ENCODE data around the gene LAMB3. TPM values are rescaled to one million over a fixed set of nuclear protein-coding genes. Genes with fewer than 3 reads are reported as not detected.

The LAMB3 gene
- total RNA-seq, 4 donors from 2014 or later = 74.2 to 165 (median 127) TPM

DNA sequence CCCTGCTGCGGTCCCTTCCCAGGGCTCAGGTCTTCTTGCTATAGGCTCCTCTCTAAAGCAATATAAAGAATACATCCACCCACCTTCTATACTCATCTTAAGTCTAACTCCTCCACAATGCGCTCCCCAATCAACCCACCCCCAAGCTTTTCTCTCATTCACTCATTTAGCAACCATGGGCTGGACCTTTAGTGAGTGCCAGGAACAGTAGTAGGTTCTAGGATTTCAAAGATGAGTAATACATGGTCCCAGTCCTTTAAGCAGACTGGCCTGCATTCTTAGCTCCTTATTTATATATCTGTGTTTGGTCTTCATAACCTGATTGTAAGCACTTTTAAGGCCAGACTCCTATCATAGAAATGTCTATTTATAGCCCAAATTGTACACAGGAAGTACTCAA, 62.8 kb downstream of the LAMB3 start:
- DNase-seq (ENCODE audit: low spot score in 2 of 2) = no peak
- Histone ChIP-seq H3K4me3 (no peak overlapping the region), H3K27me3 (peaks cover 15% of the 10 kb centered on the region), H3K9me3 (no peaks in the 10 kb centered on the region), H3K36me3 (no peaks in the 10 kb centered on the region), H3K4me1 (peaks cover 12% of the 10 kb centered on the region), H3K27ac (no peak overlapping the region)
- TF ChIP-seq POLR2A (IDR thresholded peaks at IDR 0.05) = no peak
- 95% methylated on average over 2 of the region's 2 CpGs for WGBS

DNA sequence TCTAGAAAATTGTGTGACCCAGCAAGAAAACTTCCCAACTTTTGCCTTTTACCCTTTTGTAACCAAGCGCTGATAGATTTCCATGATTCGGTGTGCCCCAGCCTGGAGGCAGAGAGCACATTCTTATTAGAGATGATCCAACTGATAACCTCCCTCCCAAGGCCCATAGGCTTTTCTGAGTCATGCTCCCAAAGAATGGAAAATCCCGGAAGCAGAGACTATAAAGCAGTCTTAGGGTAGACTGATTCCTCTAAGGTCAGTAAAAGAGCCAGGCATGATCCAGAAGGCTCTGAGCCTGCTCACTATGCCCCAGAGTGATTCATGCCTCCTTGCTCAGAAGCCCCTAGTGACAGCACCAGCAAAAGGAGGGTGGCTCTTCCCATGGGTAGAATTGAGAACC, 64.4 kb downstream of the LAMB3 start:
- H3K27me3 ChIP-seq = peaks cover 31% of the 10 kb centered on the region
- no peaks in the 10 kb centered on the region for H3K36me3 ChIP-seq
- DNase-seq (ENCODE audit: low spot score in 2 of 2) = no peak
- peaks cover 12% of the 10 kb centered on the region for H3K4me1 ChIP-seq
- no peak overlapping the region for H3K27ac ChIP-seq
- H3K9me3 ChIP-seq = no peaks in the 10 kb centered on the region
- no peak for TF ChIP-seq POLR2AphosphoS5 (IDR thresholded peaks at IDR 0.05)
- TF ChIP-seq POLR2A (IDR thresholded peaks at IDR 0.05) = no peak
- TF ChIP-seq, protein P1, sequence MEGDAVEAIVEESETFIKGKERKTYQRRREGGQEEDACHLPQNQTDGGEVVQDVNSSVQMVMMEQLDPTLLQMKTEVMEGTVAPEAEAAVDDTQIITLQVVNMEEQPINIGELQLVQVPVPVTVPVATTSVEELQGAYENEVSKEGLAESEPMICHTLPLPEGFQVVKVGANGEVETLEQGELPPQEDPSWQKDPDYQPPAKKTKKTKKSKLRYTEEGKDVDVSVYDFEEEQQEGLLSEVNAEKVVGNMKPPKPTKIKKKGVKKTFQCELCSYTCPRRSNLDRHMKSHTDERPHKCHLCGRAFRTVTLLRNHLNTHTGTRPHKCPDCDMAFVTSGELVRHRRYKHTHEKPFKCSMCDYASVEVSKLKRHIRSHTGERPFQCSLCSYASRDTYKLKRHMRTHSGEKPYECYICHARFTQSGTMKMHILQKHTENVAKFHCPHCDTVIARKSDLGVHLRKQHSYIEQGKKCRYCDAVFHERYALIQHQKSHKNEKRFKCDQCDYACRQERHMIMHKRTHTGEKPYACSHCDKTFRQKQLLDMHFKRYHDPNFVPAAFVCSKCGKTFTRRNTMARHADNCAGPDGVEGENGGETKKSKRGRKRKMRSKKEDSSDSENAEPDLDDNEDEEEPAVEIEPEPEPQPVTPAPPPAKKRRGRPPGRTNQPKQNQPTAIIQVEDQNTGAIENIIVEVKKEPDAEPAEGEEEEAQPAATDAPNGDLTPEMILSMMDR (IDR thresholded peaks at IDR 0.05) = no peak
- TF ChIP-seq EP300 (IDR thresholded peaks at IDR 0.05) = no peak
- 53% methylated on average over 3 of the region's 3 CpGs for WGBS
- H3K4me3 ChIP-seq = no peak overlapping the region

DNA sequence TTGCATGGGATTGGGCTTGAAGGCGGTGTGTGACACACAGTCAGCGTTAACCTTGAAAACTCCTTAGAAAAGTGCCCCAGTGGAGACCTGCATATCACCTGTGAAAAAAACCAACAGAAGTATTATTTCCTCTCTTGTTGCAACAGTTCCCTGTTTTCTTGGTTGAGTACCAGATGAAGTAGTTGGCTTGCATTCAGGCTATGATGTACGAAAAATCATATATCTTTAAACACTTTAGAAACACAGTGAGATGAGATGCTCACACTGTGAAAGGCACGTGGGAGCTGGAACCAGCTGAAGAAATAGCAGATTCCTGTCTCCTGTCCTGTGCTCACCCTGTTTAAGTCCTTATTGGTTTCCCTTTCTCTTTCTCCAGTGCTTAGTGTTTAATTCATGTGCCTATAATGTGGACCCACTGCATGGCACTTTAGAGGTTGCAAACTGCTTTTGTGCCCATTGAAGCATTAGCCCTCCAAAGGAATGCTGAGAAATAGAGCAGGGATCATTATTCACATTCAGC, 65.9 kb downstream of the LAMB3 start:
- Histone ChIP-seq H3K27ac (no peak overlapping the region), H3K4me3 (no peak overlapping the region), H3K27me3 (peaks cover 38% of the 10 kb centered on the region), H3K4me1 (peaks cover 12% of the 10 kb centered on the region), H3K9me3 (no peaks in the 10 kb centered on the region), H3K36me3 (no peaks in the 10 kb centered on the region)
- WGBS = 68% methylated on average over 4 of the region's 4 CpGs
- DNase-seq (ENCODE audit: low spot score in 2 of 2) = no peak
- TF ChIP-seq POLR2AphosphoS5 (IDR thresholded peaks at IDR 0.05) (no peak), EP300 (IDR thresholded peaks at IDR 0.05) (no peak), POLR2A (IDR thresholded peaks at IDR 0.05) (no peak)
- TF ChIP-seq, protein P1 (IDR thresholded peaks at IDR 0.05) = no peak

DNA sequence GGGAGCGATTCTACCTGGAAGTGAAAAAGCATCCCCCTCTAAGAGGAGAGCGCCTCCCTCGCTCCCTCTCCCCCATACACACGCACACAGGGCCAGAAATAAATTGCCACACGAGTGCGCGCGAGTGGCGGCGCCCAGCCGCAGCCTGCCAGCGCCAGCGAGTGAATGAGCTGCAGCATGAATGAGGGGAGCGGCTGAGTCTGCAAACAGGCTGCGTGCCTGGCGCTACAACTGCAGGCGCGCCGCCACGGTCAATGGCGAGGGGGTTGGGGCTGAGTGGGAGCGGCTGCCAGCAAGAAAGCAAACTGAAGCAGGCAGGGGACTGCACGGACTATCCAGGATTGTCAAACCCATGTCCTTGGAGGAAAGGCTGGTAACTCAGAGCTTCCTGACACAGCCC, 66.6 kb downstream of the LAMB3 start:
- Histone ChIP-seq H3K27me3 (peaks cover 41% of the 10 kb centered on the region), H3K4me3 (no peak overlapping the region), H3K36me3 (no peaks in the 10 kb centered on the region), H3K27ac (no peak overlapping the region), H3K9me3 (no peaks in the 10 kb centered on the region), H3K4me1 (peaks cover 12% of the 10 kb centered on the region)
- TF ChIP-seq POLR2AphosphoS5 (IDR thresholded peaks at IDR 0.05) (no peak), POLR2A (IDR thresholded peaks at IDR 0.05) (no peak), EP300 (IDR thresholded peaks at IDR 0.05) (no peak)
- TF ChIP-seq, protein P1 (IDR thresholded peaks at IDR 0.05) = no peak
- 1% methylated on average over 20 of the region's 23 CpGs for WGBS
- no peak for DNase-seq (ENCODE audit: low spot score in 2 of 2)

DNA sequence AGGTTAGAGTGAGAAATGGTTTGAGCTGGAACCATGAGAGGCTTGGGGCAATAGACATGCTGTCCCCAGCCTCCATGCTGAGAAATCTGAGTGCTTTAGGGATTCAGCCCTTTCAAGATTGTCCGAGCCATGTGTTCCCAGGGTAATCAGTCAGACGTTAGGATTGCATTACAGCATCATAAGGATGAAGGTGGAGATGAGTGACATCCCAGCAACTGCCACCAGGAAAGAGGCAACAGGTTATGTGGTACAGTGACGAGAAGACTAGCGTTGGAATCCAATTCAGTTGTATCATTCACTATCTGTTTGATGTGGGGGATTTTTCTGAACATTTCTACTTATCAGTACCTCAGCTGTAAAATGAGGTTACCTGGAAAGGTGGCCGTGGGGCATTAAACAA, 67.0 kb downstream of the LAMB3 start:
- H3K4me3 ChIP-seq = no peak overlapping the region
- no peak for TF ChIP-seq POLR2AphosphoS5 (IDR thresholded peaks at IDR 0.05)
- TF ChIP-seq EP300 (IDR thresholded peaks at IDR 0.05) = no peak
- TF ChIP-seq, protein P1 (IDR thresholded peaks at IDR 0.05) = no peak
- TF ChIP-seq POLR2A (IDR thresholded peaks at IDR 0.05) = no peak
- no peaks in the 10 kb centered on the region for H3K36me3 ChIP-seq
- WGBS = 38% methylated on average over 5 of the region's 5 CpGs
- H3K4me1 ChIP-seq = peaks cover 12% of the 10 kb centered on the region
- H3K27me3 ChIP-seq = peaks cover 46% of the 10 kb centered on the region
- H3K27ac ChIP-seq = no peak overlapping the region
- DNase-seq (ENCODE audit: low spot score in 2 of 2) = no peak
- no peaks in the 10 kb centered on the region for H3K9me3 ChIP-seq

DNA sequence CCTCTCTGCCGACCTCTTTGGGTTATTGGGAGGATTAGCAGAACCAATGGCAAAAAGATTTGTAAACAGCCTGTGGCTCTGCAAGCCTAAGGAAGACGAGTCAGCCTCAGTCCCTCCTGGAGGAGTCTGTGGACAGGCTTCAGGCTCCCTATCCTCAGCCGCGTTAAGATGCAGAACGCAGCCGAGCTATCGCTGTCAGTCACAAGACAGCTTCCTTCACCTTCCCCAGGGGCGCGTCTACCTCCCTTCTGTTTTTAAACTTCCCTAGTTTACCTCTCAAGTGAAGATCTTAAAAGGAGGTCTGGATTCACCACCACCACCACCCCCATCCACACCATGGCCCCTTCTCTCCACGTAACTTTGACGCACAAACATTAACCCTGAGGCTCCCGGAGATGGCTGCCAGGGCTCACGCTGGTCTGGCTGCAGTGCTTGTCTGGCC, 68.0 kb downstream of the LAMB3 start:
- peaks cover 12% of the 10 kb centered on the region for H3K4me1 ChIP-seq
- WGBS = 35% methylated on average over 13 of the region's 13 CpGs
- peak overlapping the region; percentile 4 for H3K4me3 ChIP-seq
- TF ChIP-seq, protein P1 (IDR thresholded peaks at IDR 0.05) = no peak
- TF ChIP-seq POLR2A (IDR thresholded peaks at IDR 0.05) (no peak), POLR2AphosphoS5 (IDR thresholded peaks at IDR 0.05) (no peak), EP300 (IDR thresholded peaks at IDR 0.05) (no peak)
- H3K27ac ChIP-seq = no peak overlapping the region
- DNase-seq (ENCODE audit: low spot score in 2 of 2) = no peak
- H3K36me3 ChIP-seq = no peaks in the 10 kb centered on the region
- peaks cover 47% of the 10 kb centered on the region for H3K27me3 ChIP-seq
- no peaks in the 10 kb centered on the region for H3K9me3 ChIP-seq
